NCI-H748 treated with DMSO at 0.1 percent for 48 hours (cell line): ENCODE results near the gene PGRMC2.

Experiments used
- DNase-seq: peaks from one replicate; lab custom pipeline; 2025; lab: John Stamatoyannopoulos, UW

Gene PGRMC2

GRCh38 chr4:128220286-128221235, 67.1 kb downstream of the PGRMC2 start:
- DNase-seq: peak; percentile 18
